H9 (cell line): ENCODE data around the gene TMEM255A. TPM values are rescaled to one million over a fixed set of nuclear protein-coding genes. Genes with fewer than 3 reads are reported as not detected.

Experiments
- DNase-seq: peaks from one replicate; pipeline ENCODE4 v3.0.0-alpha.2; 2017
- H2AFZ ChIP-seq: one replicate; pipeline ENCODE4 v1.6.1; 2013; ENCODE audit warnings: mild to moderate bottlenecking, low read length, control low read depth, moderate library complexity
- H2AK5ac ChIP-seq: 2 replicates; pipeline ENCODE4 v1.6.1; 2013; ENCODE audit warnings: low read length, control low read depth, mixed read lengths; ENCODE audit not compliant: insufficient read length
- H2BK120ac ChIP-seq: one replicate; pipeline ENCODE4 v1.6.1; 2013; ENCODE audit warnings: low read depth, mild to moderate bottlenecking, low read length, control low read depth, inconsistent platforms; ENCODE audit not compliant: poor library complexity, severe bottlenecking
- H2BK12ac ChIP-seq: 2 replicates; pipeline ENCODE4 v1.6.1; 2013; ENCODE audit warnings: low read length, control low read depth, mixed read lengths, low read depth; ENCODE audit not compliant: insufficient read length
- H2BK15ac ChIP-seq: 2 replicates; pipeline ENCODE4 v1.6.1; 2013; ENCODE audit warnings: low read depth, low read length, control low read depth
- H2BK20ac ChIP-seq: one replicate; pipeline ENCODE4 v1.6.1; 2013; ENCODE audit warnings: low read depth, mild to moderate bottlenecking, low read length, control low read depth, inconsistent platforms; ENCODE audit not compliant: poor library complexity, severe bottlenecking
- H2BK5ac ChIP-seq: 2 replicates; pipeline ENCODE4 v1.6.1; 2013; ENCODE audit warnings: low read length, control low read depth, mixed read lengths; ENCODE audit not compliant: insufficient read length
- H3K14ac ChIP-seq: 2 replicates; pipeline ENCODE4 v1.6.1; 2013; ENCODE audit warnings: low read length, control low read depth; ENCODE audit not compliant: insufficient read depth
- H3K18ac ChIP-seq: 2 replicates; pipeline ENCODE4 v1.6.1; 2013; ENCODE audit warnings: low read depth, mild to moderate bottlenecking, mixed read lengths, low read length, control low read depth; ENCODE audit not compliant: insufficient read length
- H3K23ac ChIP-seq: 2 replicates; pipeline ENCODE4 v1.6.1; 2013; ENCODE audit warnings: low read length, control low read depth, mixed read lengths, low read depth; ENCODE audit not compliant: insufficient read length
- H3K23me2 ChIP-seq: 2 replicates; pipeline ENCODE4 v1.6.1; 2013; ENCODE audit warnings: low read depth, mild to moderate bottlenecking, mixed read lengths, low read length, control low read depth; ENCODE audit not compliant: insufficient read length, poor library complexity, severe bottlenecking
- H3K27ac ChIP-seq: 2 replicates; pipeline ENCODE4 v1.5.1; 2013; ENCODE audit warnings: low read length, control low read depth, mixed read lengths, low read depth; ENCODE audit not compliant: insufficient read length
- H3K27me3 ChIP-seq: 2 replicates; pipeline ENCODE4 v1.6.1; 2013; ENCODE audit warnings: low read length, control low read depth, inconsistent platforms; ENCODE audit not compliant: insufficient read depth
- H3K4ac ChIP-seq: 2 replicates; pipeline ENCODE4 v1.6.1; 2013; ENCODE audit warnings: low read depth, mild to moderate bottlenecking, control low read depth, inconsistent platforms, low read length, moderate library complexity
- H3K4me1 ChIP-seq: 2 replicates; pipeline ENCODE4 v1.6.1; 2013; ENCODE audit warnings: low read length, control low read depth, inconsistent platforms; ENCODE audit not compliant: insufficient read depth
- H3K4me2 ChIP-seq: 2 replicates; pipeline ENCODE4 v1.6.1; 2013; ENCODE audit warnings: low read length, control low read depth, mixed read lengths; ENCODE audit not compliant: insufficient read length, insufficient read depth
- H3K56ac ChIP-seq: 2 replicates; pipeline ENCODE4 v1.6.1; 2013; ENCODE audit warnings: low read depth, mild to moderate bottlenecking, mixed read lengths, low read length, control low read depth; ENCODE audit not compliant: insufficient read length
- H3K79me1 ChIP-seq: 2 replicates; pipeline ENCODE4 v1.6.1; 2013; ENCODE audit warnings: low read depth, mild to moderate bottlenecking, moderate library complexity, low read length, control low read depth, inconsistent platforms; ENCODE audit not compliant: insufficient read depth, poor library complexity, severe bottlenecking
- H3K79me2 ChIP-seq: 2 replicates; pipeline ENCODE4 v1.6.1; 2013; ENCODE audit warnings: low read length, control low read depth, inconsistent platforms; ENCODE audit not compliant: insufficient read depth
- H3K9ac ChIP-seq: 2 replicates; pipeline ENCODE4 v1.6.1; 2013; ENCODE audit warnings: low read length, control low read depth, mixed read lengths; ENCODE audit not compliant: insufficient read length; ENCODE audit errors: extremely low read depth
- H3K9me3 ChIP-seq: one replicate; pipeline ENCODE4 v1.6.1; 2013; ENCODE audit warnings: low read depth, low read length, inconsistent platforms; ENCODE audit not compliant: control insufficient read depth
- H3T11ph ChIP-seq: one replicate; pipeline ENCODE4 v1.6.1; 2013; ENCODE audit warnings: mild to moderate bottlenecking, low read length, control low read depth, inconsistent platforms
- H4K20me1 ChIP-seq: one replicate; pipeline ENCODE4 v1.6.1; 2013; ENCODE audit not compliant: control insufficient read depth, insufficient read length, insufficient read depth
- H4K5ac ChIP-seq: 2 replicates; pipeline ENCODE4 v1.6.1; 2013; ENCODE audit warnings: low read depth, mild to moderate bottlenecking, mixed read lengths, low read length, control low read depth; ENCODE audit not compliant: insufficient read length
- H4K8ac ChIP-seq: replicated peaks from 2 replicates; pipeline ENCODE4 v1.6.1; 2013; ENCODE audit warnings: low read length, control low read depth, mixed read lengths, low read depth; ENCODE audit not compliant: insufficient read length
- H4K91ac ChIP-seq: 2 replicates; pipeline ENCODE4 v1.6.1; 2013; ENCODE audit warnings: low read depth, mild to moderate bottlenecking, moderate library complexity, mixed read lengths, low read length, control low read depth; ENCODE audit not compliant: insufficient read length
- H3K27ac Mint-ChIP-seq, 3 experiments: 2 replicates in 2 of 3; 3 replicates in 1 of 3; pipeline ENCODE4 v1.8.0; 2020 to 2021; ENCODE audit warnings: mixed read lengths in 3 of 3, mild to moderate bottlenecking in 1 of 3, moderate library complexity in 1 of 3
- H3K27me3 Mint-ChIP-seq: 2 replicates; pipeline ENCODE4 v1.8.0; 2021; ENCODE audit warnings: low read depth, mild to moderate bottlenecking, moderate library complexity, mixed read lengths
- H3K36me3 Mint-ChIP-seq, 3 experiments: 2 replicates in 2 of 3; 3 replicates in 1 of 3; pipeline ENCODE4 v1.8.0; 2020 to 2021; ENCODE audit warnings: low read depth in 3 of 3, mixed read lengths in 3 of 3; ENCODE audit not compliant: insufficient read depth in 1 of 3
- H3K4me1 Mint-ChIP-seq, 2 experiments: 2 replicates each; pipeline ENCODE4 v1.8.0; 2020; ENCODE audit warnings: mixed read lengths in 2 of 2
- H3K4me3 Mint-ChIP-seq, 2 experiments: 2 replicates in 1 of 2; 3 replicates in 1 of 2; pipeline ENCODE4 v1.8.0; 2020 to 2021; ENCODE audit warnings: mild to moderate bottlenecking in 2 of 2, mixed read lengths in 2 of 2, moderate library complexity in 1 of 2
- H3K9me3 Mint-ChIP-seq, 2 experiments: 2 replicates in 1 of 2; 3 replicates in 1 of 2; pipeline ENCODE4 v1.8.0; 2020; ENCODE audit warnings: mild to moderate bottlenecking in 2 of 2, mixed read lengths in 2 of 2, moderate library complexity in 1 of 2
- CTCF ChIP-seq: fragments of 200-600 bp; sonication (generic); conservative IDR thresholded peaks from 3 replicates; pipeline ENCODE4 v1.8.0; 2021; ENCODE audit warnings: antibody characterized with exemption, mild to moderate bottlenecking
- WGBS: extraction: QIAGEN DNeasy Blood & Tissue Kit; methylation state at CpG from one replicate; pipeline ENCODE4 v1.1.7; 2013; ENCODE audit warnings: missing lambda C conversion rate, low lambda C conversion rate, mixed read lengths; ENCODE audit not compliant: insufficient read length; ENCODE audit errors: extremely low coverage; 5-methylcytosine and 5-hydroxymethylcytosine counted together
- total RNA-seq: library from RNA; stranded (reverse); gene quantifications from 2 replicates; pipeline ENCODE4 v1.2.1, GENCODE V29; 2021

Gene TMEM255A
- total RNA-seq, 1 experiment from 2014 or later, result 0.77 TPM

GRCh38 chrX:120308959-120309872 lies 2.0 kb downstream of the TMEM255A start:
- Histone ChIP-seq H2AFZ (no peak overlapping the region), H4K91ac (no peak overlapping the region), H2BK120ac (no peak overlapping the region), H3K27me3 (peaks cover 37% of the 10 kb centered on the region; the same call in 1 of the 2 replicates), H3K4me2 (peak overlapping the region; percentile 83), H3K14ac (no peak overlapping the region), H3K79me1 (no peaks in the 10 kb centered on the region), H4K8ac (no peak overlapping the region), H3K27ac (no peak overlapping the region), H3K9me3 (peaks cover 20% of the 10 kb centered on the region), H2AK5ac (no peak overlapping the region), H3K56ac (no peak overlapping the region), H3K4me1 (no peaks in the 10 kb centered on the region; the same call in 1 of the 2 replicates), H3K4ac (no peak overlapping the region), H3K23ac (no peak overlapping the region), H4K5ac (no peak overlapping the region), H2BK15ac (no peak overlapping the region), H3K79me2 (no peaks in the 10 kb centered on the region), H3K9ac (no peak overlapping the region), H2BK20ac (no peak overlapping the region), H3K18ac (no peak overlapping the region), H2BK5ac (no peak overlapping the region), H3K23me2 (peaks cover 20% of the 10 kb centered on the region), H3T11ph (no peak overlapping the region), H2BK12ac (no peak overlapping the region), H4K20me1 (no peaks in the 10 kb centered on the region)
- peak; percentile 57 for TF ChIP-seq CTCF
- Mint-ChIP-seq H3K9me3 (peaks cover 73 to 85% of the 10 kb centered on the region in 2 experiments), H3K4me3 (peak overlapping the region; percentile 62 to 81), H3K27me3 (peaks cover 83% of the 10 kb centered on the region), H3K4me1 (peaks cover 20 to 37% of the 10 kb centered on the region in 2 experiments), H3K36me3 (peaks cover 0 to 5% (median 4%) of the 10 kb centered on the region in 3 experiments; a peak in 2 of 7 replicates), H3K27ac (no peak overlapping the region)
- DNase-seq, result peak; percentile 81
- WGBS, result no CpG with 5 or more reads among the region's 52 CpGs
